GM19468 (cell line): Measurements from ENCODE around the gene HOXB4.

Experiments
- ATAC-seq: cut with Tn5 transposase; IDR thresholded peaks from one replicate; pipeline ENCODE4 v1.9.1; 2021; ENCODE audit warnings: mild to moderate bottlenecking, moderate library complexity, moderate number of reproducible peaks; ENCODE audit not compliant: unreplicated experiment; ENCODE audit errors: extremely low read depth

The HOXB4 gene

GRCh38 chr17:48601539-48602425 is 23.6 kb upstream of the HOXB4 start:
- ATAC-seq: no peak

DNA sequence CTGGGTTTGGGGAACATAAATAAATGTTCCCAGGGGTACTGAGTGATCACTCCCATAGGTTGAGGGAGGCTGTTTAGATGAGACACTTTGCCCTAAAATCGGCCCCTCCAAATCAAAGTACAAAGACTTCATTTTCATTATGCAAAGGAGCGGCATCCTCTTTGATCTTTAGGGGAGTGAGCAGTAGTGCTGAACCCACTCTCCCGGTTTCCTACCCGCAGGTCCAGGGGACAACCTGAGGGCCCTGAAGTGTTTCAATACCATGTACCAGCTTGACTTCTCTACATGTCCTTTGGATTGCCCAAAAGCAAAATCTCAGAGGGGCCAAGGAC is 23.0 kb upstream of the HOXB4 start:
- ATAC-seq: no peak

DNA sequence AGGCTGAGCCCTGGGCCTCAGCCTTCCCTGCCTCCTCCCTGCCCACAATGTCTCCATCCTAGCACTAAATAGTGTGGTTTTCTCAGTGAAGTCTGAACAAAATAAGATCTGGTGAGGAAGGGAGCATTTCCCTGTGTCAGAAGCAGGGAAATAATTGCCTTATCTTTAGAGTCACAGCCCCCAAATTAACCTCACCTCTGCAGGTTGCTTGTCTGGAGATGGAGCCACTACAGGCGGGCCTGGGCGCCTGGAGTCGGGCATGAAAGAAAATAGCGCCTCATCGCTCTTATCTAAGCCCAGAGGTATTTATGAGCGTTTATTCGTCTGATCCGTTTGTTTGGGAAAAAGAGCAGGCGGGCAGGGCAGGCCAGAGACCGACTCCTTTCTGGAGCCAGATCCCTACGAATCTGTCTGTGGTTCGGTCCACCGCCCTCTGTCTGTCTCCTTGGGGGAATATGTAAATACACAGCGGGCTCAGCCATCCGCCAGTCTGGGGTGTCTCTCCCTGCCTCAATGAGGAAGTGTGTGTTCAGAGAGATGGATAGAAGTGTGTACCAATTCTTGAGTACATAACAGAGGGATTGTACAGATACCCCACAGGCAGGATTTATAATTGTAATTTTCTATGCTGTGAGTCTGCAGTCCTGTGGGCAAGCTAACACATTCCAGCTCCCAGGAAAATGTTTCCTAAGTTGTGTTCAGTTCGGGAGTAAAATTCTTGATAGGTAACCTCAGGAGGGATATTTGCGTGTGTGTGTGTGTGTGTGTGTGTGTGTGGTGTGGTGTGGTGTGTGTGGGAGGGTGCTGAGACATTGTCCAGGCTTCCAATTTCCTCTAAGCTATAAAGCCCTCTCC is 22.3 kb upstream of the HOXB4 start:
- no peak for ATAC-seq

DNA sequence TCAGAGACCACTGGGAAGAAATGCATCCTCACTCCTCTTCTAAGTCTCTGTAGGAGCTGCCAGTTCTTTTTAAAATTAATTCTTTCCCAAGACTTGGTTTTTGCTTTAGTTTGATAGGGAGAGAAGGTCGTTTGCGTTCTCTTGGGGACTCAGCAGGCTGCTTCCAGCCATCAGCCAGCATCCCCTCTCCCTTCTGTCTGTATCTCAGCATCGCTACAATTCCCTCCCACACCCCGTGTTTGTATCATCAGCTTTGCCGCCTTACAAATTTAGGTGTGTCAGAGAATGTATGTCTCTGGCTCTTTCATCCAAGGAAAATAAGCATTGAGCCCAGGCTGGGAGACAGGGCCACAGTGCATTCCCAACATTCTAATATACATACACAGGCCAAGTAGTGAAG is 21.2 kb upstream of the HOXB4 start:
- ATAC-seq: no peak

GRCh38 chr17:48598736-48599135 is 20.6 kb upstream of the HOXB4 start:
- no peak for ATAC-seq

DNA sequence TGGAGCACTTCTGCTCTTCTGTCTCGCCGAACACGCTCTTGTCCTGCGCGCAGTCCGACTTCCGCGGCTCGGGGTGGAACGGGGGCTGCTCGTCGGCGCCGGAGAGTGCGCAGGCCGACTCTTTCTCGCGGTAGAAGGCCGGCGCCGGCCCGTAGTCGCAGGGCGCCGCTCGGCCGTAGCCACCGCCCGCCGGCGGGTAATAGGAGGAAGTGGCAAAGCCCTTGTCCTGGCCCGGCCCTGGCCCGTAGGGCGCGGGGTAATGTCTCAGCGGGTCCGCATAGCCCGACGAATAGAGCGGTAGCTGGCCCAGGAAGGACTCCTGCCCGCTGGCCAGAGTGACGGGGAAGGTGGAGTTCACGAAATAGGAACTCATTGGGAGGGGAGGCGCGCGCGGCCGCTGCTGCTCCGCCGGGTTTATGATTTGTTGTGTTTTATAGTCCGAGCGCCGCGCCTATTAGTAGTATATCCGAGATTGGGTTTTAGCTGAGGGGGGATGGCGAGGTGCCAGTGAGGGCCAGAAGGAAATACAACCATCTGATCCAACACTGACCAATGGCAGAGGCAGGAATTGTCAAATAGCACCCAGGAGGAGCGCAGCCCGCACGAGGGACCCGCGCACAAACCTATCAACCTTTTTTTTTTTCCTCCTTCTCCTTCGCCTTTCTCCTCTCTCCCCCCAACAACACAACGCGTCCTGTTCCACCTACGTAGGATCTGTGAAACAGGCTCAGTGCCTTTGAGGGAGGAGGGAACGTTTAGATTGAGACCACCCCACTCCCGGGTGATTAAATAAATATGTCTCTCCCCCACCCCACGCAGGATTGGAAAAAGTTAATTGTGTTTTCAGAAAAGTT is 19.9 kb upstream of the HOXB4 start:
- ATAC-seq: no peak

- no peak for ATAC-seq
Observed at GRCh38 chr17:48597528-48597777, 19.3 kb upstream of the HOXB4 start.

- no peak for ATAC-seq
Observed at GRCh38 chr17:48596735-48597527, 18.8 kb upstream of the HOXB4 start.

GRCh38 chr17:48596000-48596734 is 18.0 kb upstream of the HOXB4 start:
- no peak for ATAC-seq

- ATAC-seq: no peak
Observed at GRCh38 chr17:48595278-48595999, 17.3 kb upstream of the HOXB4 start.

DNA sequence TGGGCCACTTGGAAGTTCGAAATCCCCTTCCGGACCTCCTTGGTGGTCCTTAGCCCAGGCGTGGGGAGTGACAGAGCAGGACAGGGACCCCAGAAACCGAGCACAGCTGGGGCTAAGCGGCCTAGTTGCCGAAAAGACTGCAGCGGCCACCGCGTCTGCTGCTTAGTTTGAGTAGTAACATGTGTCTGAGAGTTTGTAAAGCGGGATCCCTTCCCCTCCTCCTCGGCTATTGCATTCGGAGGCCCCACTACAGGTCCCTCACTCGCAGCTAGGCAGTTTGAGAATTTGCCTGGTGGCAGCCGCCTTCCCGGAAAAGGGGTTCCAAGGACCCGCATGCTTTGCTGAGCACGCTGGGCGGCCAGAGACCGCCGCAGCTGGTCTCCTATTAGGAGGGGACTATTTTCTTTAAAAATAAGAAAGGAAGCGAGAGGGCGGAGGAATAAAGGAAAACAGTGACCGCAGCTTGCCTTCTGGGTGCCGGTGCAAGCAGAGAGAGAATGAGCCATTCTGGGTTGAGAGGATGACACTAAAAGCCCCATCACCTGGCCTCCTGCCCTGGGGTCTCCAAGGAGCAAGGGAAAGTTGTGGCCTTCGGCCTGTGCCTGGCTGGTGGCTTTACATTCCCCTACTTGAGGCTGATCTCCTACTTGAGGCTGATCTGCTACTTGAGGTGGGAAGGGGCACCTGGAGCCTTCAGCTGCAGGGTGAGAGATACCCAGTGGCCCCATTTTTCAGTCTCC is 16.6 kb upstream of the HOXB4 start:
- no peak for ATAC-seq

GRCh38 chr17:48593840-48594537 is 15.8 kb upstream of the HOXB4 start:
- no peak for ATAC-seq

DNA sequence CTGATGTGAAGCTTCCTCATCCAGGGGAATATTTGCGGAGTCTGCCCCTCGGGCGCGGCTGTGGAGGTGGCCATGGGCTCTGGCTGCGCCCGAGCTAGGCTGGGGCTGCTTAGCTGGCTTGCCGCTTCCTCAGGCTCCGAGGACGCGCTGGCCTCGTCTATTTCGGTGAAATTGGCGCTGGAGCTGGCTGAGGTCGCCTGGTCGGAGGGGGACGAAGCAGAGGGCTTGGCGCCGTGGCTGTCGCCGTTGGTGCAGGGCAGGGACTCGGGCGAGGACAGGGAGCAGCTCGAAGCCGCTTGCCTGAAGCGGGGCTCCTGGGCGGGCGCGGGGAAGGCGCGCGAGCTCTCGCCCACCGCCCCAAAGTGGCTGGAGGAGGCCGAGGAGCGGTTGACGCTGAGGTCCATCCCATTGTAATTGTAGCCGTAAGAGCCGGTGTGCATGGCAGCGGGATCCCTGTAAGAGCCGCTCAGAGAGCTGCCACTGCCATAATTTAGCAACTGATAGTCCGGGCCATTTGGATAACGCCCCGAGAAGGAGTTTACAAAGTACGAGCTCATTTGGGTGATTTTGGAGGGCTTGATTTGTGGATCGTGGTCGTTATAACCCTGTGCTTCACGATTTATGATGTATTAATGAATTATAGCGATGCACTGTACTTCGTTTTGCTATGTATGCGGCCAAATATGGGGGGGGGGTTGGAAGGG is 15.1 kb upstream of the HOXB4 start, which contains the start of gene HOXB5:
TSS of gene HOXB5 (minus strand) at position 654 of the 704 bp plus-strand sequence. CDS start at position 557, 97 bp downstream.
- ATAC-seq: no peak

- ATAC-seq: no peak
Observed at GRCh38 chr17:48592577-48592976, 14.4 kb upstream of the HOXB4 start.

GRCh38 chr17:48592057-48592514 is 13.9 kb upstream of the HOXB4 start:
- ATAC-seq: no peak

- ATAC-seq: no peak
Observed at GRCh38 chr17:48591255-48592056, 13.3 kb upstream of the HOXB4 start.
